HepG2 (cell line): Measurements from ENCODE around the gene LZTR1. TPM values are rescaled to one million over a fixed set of nuclear protein-coding genes. Genes with fewer than 3 reads are reported as not detected.
A peak's percentile ranks its signal among the peaks of the same experiment; 100 is the strongest.

Experiments used
- ARNT ChIP-seq: fragments of 450-650 bp; IDR thresholded peaks from 2 replicates; pipeline ENCODE4 v1.6.1; 2017
- ATF7-NPFF ChIP-seq: sonication (generic); formaldehyde crosslinking; IDR thresholded peaks from 2 replicates; pipeline ENCODE4 v1.8.1; 2023; ENCODE audit warnings: mild to moderate bottlenecking, low read depth, missing genetic modification reagents, moderate library complexity
- CSRNP2 ChIP-seq: sonication (generic); formaldehyde crosslinking; conservative IDR thresholded peaks from 2 replicates; pipeline ENCODE4 v1.8.0; 2022; ENCODE audit warnings: low read depth, missing genetic modification reagents
- DNMT3B ChIP-seq: conservative IDR thresholded peaks from 2 replicates; pipeline ENCODE4 v1.6.1; 2016; ENCODE audit warnings: missing biosample characterization, control low read depth
- ELF1 ChIP-seq: sonication (generic); formaldehyde crosslinking; IDR thresholded peaks from 2 replicates; pipeline ENCODE4 v1.4.0; 2020; ENCODE audit warnings: missing genetic modification reagents
- ELF3 ChIP-seq: IDR thresholded peaks from 2 replicates; pipeline ENCODE4 v1.6.1; 2016; ENCODE audit warnings: missing genetic modification reagents, missing compliant biosample characterization
- HNRNPK ChIP-seq: fragments of 200-400 bp; formaldehyde crosslinking; IDR thresholded peaks from 2 replicates; pipeline ENCODE4 v1.6.1; 2018; ENCODE audit warnings: low read length, low read depth, moderate library complexity, mild to moderate bottlenecking; ENCODE audit not compliant: poor library complexity, severe bottlenecking
- HOXA3 ChIP-seq: sonication (generic); formaldehyde crosslinking; IDR thresholded peaks from 2 replicates; pipeline ENCODE4 v1.5.0; 2020; ENCODE audit warnings: missing genetic modification reagents
- NFE2L2 ChIP-seq: fragments of 150-350 bp; IDR thresholded peaks from 2 replicates; pipeline ENCODE4 v1.6.1; 2014; ENCODE audit warnings: low read length
- RBFOX2 ChIP-seq: fragments of 200-400 bp; formaldehyde crosslinking; IDR thresholded peaks from 2 replicates; pipeline ENCODE4 v1.6.1; 2017; ENCODE audit warnings: low read depth, mild to moderate bottlenecking, low read length
- RNF2 ChIP-seq: fragments of 450-650 bp; conservative IDR thresholded peaks from 2 replicates; pipeline ENCODE4 v1.6.1; 2016; ENCODE audit warnings: low read depth
- TEAD2 ChIP-seq: sonication (generic); formaldehyde crosslinking; IDR thresholded peaks from 2 replicates; pipeline ENCODE4 v1.9.0; 2021; ENCODE audit warnings: missing genetic modification reagents
- ZBTB43 ChIP-seq: sonication (generic); formaldehyde crosslinking; conservative IDR thresholded peaks from 2 replicates; pipeline ENCODE4 v1.4.0; 2020; ENCODE audit warnings: missing genetic modification reagents
- ZBTB7A ChIP-seq: sonication (generic); formaldehyde crosslinking; IDR thresholded peaks from 2 replicates; pipeline ENCODE4 v1.8.0; 2022; ENCODE audit warnings: mild to moderate bottlenecking, missing genetic modification reagents
- ZNF12 ChIP-seq: sonication (generic); formaldehyde crosslinking; IDR thresholded peaks from 2 replicates; pipeline ENCODE4 v1.5.0; 2020; ENCODE audit warnings: missing genetic modification reagents
- ZNF124 ChIP-seq: sonication (generic); formaldehyde crosslinking; IDR thresholded peaks from 2 replicates; pipeline ENCODE4 v1.4.0; 2020; ENCODE audit warnings: missing genetic modification reagents
- ZNF224 ChIP-seq: sonication (generic); formaldehyde crosslinking; IDR thresholded peaks from 2 replicates; pipeline ENCODE4 v1.5.0; 2020; ENCODE audit warnings: mild to moderate bottlenecking, missing genetic modification reagents
- ZNF292 ChIP-seq: sonication (generic); formaldehyde crosslinking; IDR thresholded peaks from 2 replicates; pipeline ENCODE4 v1.8.1; 2022; ENCODE audit warnings: mild to moderate bottlenecking, low read depth, missing genetic modification reagents, borderline replicate concordance
- ZNF296 ChIP-seq: sonication (generic); formaldehyde crosslinking; conservative IDR thresholded peaks from 2 replicates; pipeline ENCODE4 v1.5.0; 2020; ENCODE audit warnings: mild to moderate bottlenecking, missing genetic modification reagents
- ZNF484 ChIP-seq: sonication (generic); formaldehyde crosslinking; IDR thresholded peaks from 2 replicates; pipeline ENCODE4 v1.5.1; 2020; ENCODE audit warnings: mild to moderate bottlenecking, low read depth, missing genetic modification reagents, borderline replicate concordance
- ZNF547 ChIP-seq: sonication (generic); formaldehyde crosslinking; IDR thresholded peaks from 2 replicates; pipeline ENCODE4 v1.5.1; 2020; ENCODE audit warnings: mild to moderate bottlenecking, missing genetic modification reagents
- ZNF572 ChIP-seq: sonication (generic); formaldehyde crosslinking; IDR thresholded peaks from 2 replicates; pipeline ENCODE4 v1.5.1; 2020; ENCODE audit warnings: mild to moderate bottlenecking, missing genetic modification reagents
- ZNF746 ChIP-seq: sonication (generic); formaldehyde crosslinking; IDR thresholded peaks from 2 replicates; pipeline ENCODE4 v1.8.0; 2022; ENCODE audit warnings: mild to moderate bottlenecking, missing genetic modification reagents
- polyA plus RNA-seq, 8 experiments: library from polyadenylated mRNA; depleted of rRNA in 3 of 8; stranded (reverse) in 7 of 8; unstranded in 1 of 8; fragments of >200 nt; fragmentation: Illumina TruSeq in 4 of 8; extraction: Trizol in 4 of 8; gene quantifications; 2 replicates each; pipeline versions ENCODE4 v1.2.1 to v1.2.3, GENCODE V29; 2011 to 2016; ENCODE audit warnings: low read depth in 4 of 8, missing spikeins in 1 of 8, mixed read lengths in 1 of 8; ENCODE audit not compliant: insufficient read depth in 1 of 8
- total RNA-seq, 5 experiments: library from RNA; depleted of rRNA; stranded (reverse); fragments of >200 nt; fragmentation: Illumina TruSeq; extraction: Trizol; gene quantifications; 2 replicates each; pipeline ENCODE4 v1.2.3, GENCODE V29; 2016; ENCODE audit warnings: low read depth in 1 of 5
- TF ChIP-seq, protein P1 (sequence below): sonication (generic); formaldehyde crosslinking; IDR thresholded peaks from 2 replicates; pipeline ENCODE4 v1.4.0; 2020; ENCODE audit warnings: missing genetic modification reagents, borderline replicate concordance

Gene LZTR1
- total and polyA plus RNA-seq, 2 of the 13 experiments (the other 11 are each of a cell fraction or from before 2014, with no cell fraction given) = 21.8 to 22.4 TPM

GRCh38 chr22:21009638-21010425 lies 27.7 kb downstream of the LZTR1 start (continued):
- 0 out of 2 replicates have a peak, but pooled peaks have one; percentile 51 for TF ChIP-seq ZNF296 (CRISPR knock-in tag)
- TF ChIP-seq TEAD2 = no peak
- TF ChIP-seq ELF1 = no peak
- no peak for TF ChIP-seq HNRNPK
- TF ChIP-seq CSRNP2 (CRISPR knock-in tag) = no peak
- TF ChIP-seq ZNF224 (CRISPR knock-in tag) = no peak
- no peak for TF ChIP-seq ZNF547 (CRISPR knock-in tag)
- peak; percentile 65 for TF ChIP-seq ATF7-NPFF (CRISPR knock-in tag)
- TF ChIP-seq ZBTB7A (CRISPR knock-in tag) = peak; percentile 44; the same call in 1 of the 2 replicates
- no peak for TF ChIP-seq ZNF572 (CRISPR knock-in tag)
- TF ChIP-seq HOXA3 (CRISPR knock-in tag) = peak; percentile 44; the same call in 1 of the 2 replicates
- no peak for TF ChIP-seq ZNF292 (CRISPR knock-in tag)
- peak; percentile 77 for TF ChIP-seq ZNF12 (CRISPR knock-in tag)
- TF ChIP-seq, protein P1, sequence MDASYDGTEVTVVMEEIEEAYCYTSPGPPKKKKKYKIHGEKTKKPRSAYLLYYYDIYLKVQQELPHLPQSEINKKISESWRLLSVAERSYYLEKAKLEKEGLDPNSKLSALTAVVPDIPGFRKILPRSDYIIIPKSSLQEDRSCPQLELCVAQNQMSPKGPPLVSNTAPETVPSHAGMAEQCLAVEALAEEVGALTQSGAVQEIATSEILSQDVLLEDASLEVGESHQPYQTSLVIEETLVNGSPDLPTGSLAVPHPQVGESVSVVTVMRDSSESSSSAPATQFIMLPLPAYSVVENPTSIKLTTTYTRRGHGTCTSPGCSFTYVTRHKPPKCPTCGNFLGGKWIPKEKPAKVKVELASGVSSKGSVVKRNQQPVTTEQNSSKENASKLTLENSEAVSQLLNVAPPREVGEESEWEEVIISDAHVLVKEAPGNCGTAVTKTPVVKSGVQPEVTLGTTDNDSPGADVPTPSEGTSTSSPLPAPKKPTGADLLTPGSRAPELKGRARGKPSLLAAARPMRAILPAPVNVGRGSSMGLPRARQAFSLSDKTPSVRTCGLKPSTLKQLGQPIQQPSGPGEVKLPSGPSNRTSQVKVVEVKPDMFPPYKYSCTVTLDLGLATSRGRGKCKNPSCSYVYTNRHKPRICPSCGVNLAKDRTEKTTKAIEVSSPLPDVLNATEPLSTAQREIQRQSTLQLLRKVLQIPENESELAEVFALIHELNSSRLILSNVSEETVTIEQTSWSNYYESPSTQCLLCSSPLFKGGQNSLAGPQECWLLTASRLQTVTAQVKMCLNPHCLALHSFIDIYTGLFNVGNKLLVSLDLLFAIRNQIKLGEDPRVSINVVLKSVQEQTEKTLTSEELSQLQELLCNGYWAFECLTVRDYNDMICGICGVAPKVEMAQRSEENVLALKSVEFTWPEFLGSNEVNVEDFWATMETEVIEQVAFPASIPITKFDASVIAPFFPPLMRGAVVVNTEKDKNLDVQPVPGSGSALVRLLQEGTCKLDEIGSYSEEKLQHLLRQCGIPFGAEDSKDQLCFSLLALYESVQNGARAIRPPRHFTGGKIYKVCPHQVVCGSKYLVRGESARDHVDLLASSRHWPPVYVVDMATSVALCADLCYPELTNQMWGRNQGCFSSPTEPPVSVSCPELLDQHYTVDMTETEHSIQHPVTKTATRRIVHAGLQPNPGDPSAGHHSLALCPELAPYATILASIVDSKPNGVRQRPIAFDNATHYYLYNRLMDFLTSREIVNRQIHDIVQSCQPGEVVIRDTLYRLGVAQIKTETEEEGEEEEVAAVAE (CRISPR knock-in tag) = peak; percentile 91
- peak; percentile 92 for TF ChIP-seq DNMT3B (CRISPR knock-in tag)
- peak; percentile 77; the same call in 1 of the 2 replicates for TF ChIP-seq ZBTB43 (CRISPR knock-in tag)
- TF ChIP-seq RNF2 = no peak
- TF ChIP-seq NFE2L2 = no peak
- TF ChIP-seq ZNF484 (CRISPR knock-in tag) = no peak
- TF ChIP-seq ZNF746 = no peak
- no peak for TF ChIP-seq RBFOX2
- peak; percentile 71; the same call in 1 of the 2 replicates for TF ChIP-seq ZNF124 (CRISPR knock-in tag)
- TF ChIP-seq ARNT = no peak
- TF ChIP-seq ELF3 (CRISPR knock-in tag) = peak; percentile 82
